Keratinocyte (primary cell): ENCODE measurements around the gene MLNR.

ENCODE experiments used
- CTCF ChIP-seq, 3 experiments: IDR thresholded peaks in 1 of 3; conservative IDR thresholded peaks in 1 of 3; optimal IDR thresholded peaks in 1 of 3; 2 replicates in 2 of 3; 3 replicates in 1 of 3; pipeline versions ENCODE3 to v1.5.1; 2011; ENCODE audit warnings: low read length in 3 of 3, mild to moderate bottlenecking in 3 of 3, moderate library complexity in 2 of 3, control low read depth in 1 of 3, inconsistent platforms in 1 of 3; ENCODE audit not compliant: insufficient read depth in 2 of 3; ENCODE audit errors: extremely low read depth in 1 of 3
- EZH2 ChIP-seq: IDR thresholded peaks from one replicate; pipeline ENCODE4 v1.6.1; 2012; ENCODE audit warnings: inconsistent platforms, mild to moderate bottlenecking, low read length, moderate library complexity

- TF ChIP-seq CTCF (optimal IDR thresholded peaks at IDR 0.05 in 1 of 3, IDR thresholded peaks at IDR 0.05 in 1 of 3, conservative IDR thresholded peaks at IDR 0.05 in 1 of 3; ENCODE audit: extremely low read depth in 1 of 3, insufficient read depth in 2 of 3, low read length in 3 of 3), result no peak
- TF ChIP-seq EZH2, result no peak
Measured at GRCh38 chr13:49225223-49226042, 5.3 kb downstream of the MLNR start.
